GM12878 (cell line): Measurements from ENCODE around the gene LIF. TPM values are rescaled to one million over a fixed set of nuclear protein-coding genes. Genes with fewer than 3 reads are reported as not detected.

Source experiments
- ATAC-seq: fragments of 200-7000 bp; cut with Tn5 transposase; 3 replicates; pipeline ENCODE4 v1.9.1; 2020; ENCODE audit warnings: mild to moderate bottlenecking, moderate library complexity
- BruUV-seq: library from RNA; stranded (reverse); fragments of 400-500 nt; replicated peaks from 2 replicates; lab custom pipeline; 2021; lab: Mats Ljungman, UMichigan
- CTCF ChIA-PET: fragments of 300-600 bp; sonication (Branson Sonifier 250); formaldehyde crosslinking; extraction: SDS; loops from one replicate; lab custom pipeline; 2021; ENCODE audit warnings: inconsistent platforms; lab: Yijun Ruan, JAX
- POLR2A ChIA-PET: fragments of 350-600 bp; formaldehyde crosslinking; extraction: SDS; loops from one replicate; lab custom pipeline; 2021; ENCODE audit warnings: inconsistent platforms; lab: Charles Lee
- RAD21 ChIA-PET: fragments of 300-600 bp; sonication (Branson Sonifier 250); formaldehyde crosslinking; loops from one replicate; lab custom pipeline; 2023; ENCODE audit warnings: antibody characterized with exemption; ENCODE audit not compliant: unreplicated experiment; lab: Charles Lee
- SMC1A ChIA-PET: fragments of 300-600 bp; sonication (Branson Sonifier 250); formaldehyde crosslinking; loops from one replicate; lab custom pipeline; 2023; ENCODE audit not compliant: unreplicated experiment, uncharacterized antibody; lab: Charles Lee
- DNase-seq: peaks from one replicate; pipeline ENCODE4 v3.0.0-alpha.2; 2011; ENCODE audit warnings: low read depth, low spot score
- FAIRE-seq: peaks from 3 replicates; lab custom pipeline; 2011; peaks lifted over from hg19 to GRCh38; lab: Jason Lieb, UNC
- H2AFZ ChIP-seq: 2 replicates; pipeline ENCODE4 v1.6.0; 2011; ENCODE audit warnings: low read depth, low read length, control low read depth; ENCODE audit not compliant: control insufficient read depth
- H3K27ac ChIP-seq: 2 replicates; pipeline ENCODE4 v1.5.1; 2011; ENCODE audit warnings: control low read depth; ENCODE audit not compliant: control insufficient read depth, insufficient read depth
- H3K27me3 ChIP-seq, 2 experiments: replicated peaks in 1 of 2; 2 replicates each; pipeline versions ENCODE4 v1.6.0 to v1.6.1; 2011; ENCODE audit warnings: low read length in 1 of 2; ENCODE audit not compliant: control insufficient read depth in 2 of 2, insufficient read depth in 2 of 2
- H3K36me3 ChIP-seq, 2 experiments: 2 replicates each; pipeline ENCODE4 v1.5.1; 2011; ENCODE audit warnings: low read length in 1 of 2; ENCODE audit not compliant: control insufficient read depth in 2 of 2, insufficient read depth in 2 of 2
- H3K4me1 ChIP-seq: 2 replicates; pipeline ENCODE4 v1.6.1; 2011; ENCODE audit warnings: mild to moderate bottlenecking, low read length, moderate library complexity, mixed read lengths; ENCODE audit not compliant: control insufficient read depth, insufficient read depth
- H3K4me2 ChIP-seq: 2 replicates; pipeline ENCODE4 v1.6.0; 2011; ENCODE audit warnings: control low read depth; ENCODE audit not compliant: control insufficient read depth, insufficient read depth
- H3K4me3 ChIP-seq: fragments of 200-600 bp; sonication (generic); 2 replicates; pipeline ENCODE4 v1.5.1; 2016
- H3K79me2 ChIP-seq: 2 replicates; pipeline ENCODE4 v1.6.0; 2011; ENCODE audit warnings: low read length; ENCODE audit not compliant: control insufficient read depth, insufficient read depth
- H3K9ac ChIP-seq: 2 replicates; pipeline ENCODE4 v1.8.0; 2011; ENCODE audit warnings: low read length, control low read depth, mixed read lengths; ENCODE audit not compliant: control insufficient read depth, insufficient read depth
- H3K9me3 ChIP-seq: replicated peaks from 3 replicates; pipeline ENCODE4 v1.5.1; 2011; ENCODE audit warnings: mild to moderate bottlenecking, low read length; ENCODE audit not compliant: control insufficient read depth, insufficient read depth
- H4K20me1 ChIP-seq: 2 replicates; pipeline ENCODE4 v1.6.0; 2011; ENCODE audit not compliant: control insufficient read depth, insufficient read depth
- CBX5 ChIP-seq: sonication (generic); IDR thresholded peaks from 2 replicates; pipeline ENCODE4 v1.6.1; 2016; ENCODE audit warnings: low read depth, moderate library complexity, mild to moderate bottlenecking, inconsistent platforms
- CEBPB ChIP-seq, 2 experiments: fragments of 150-350 bp in 1 of 2; IDR thresholded peaks; 2 replicates each; pipeline ENCODE4 v1.6.1; 2012 to 2014; ENCODE audit warnings: low read depth in 2 of 2, low read length in 2 of 2, borderline replicate concordance in 1 of 2, inconsistent platforms in 1 of 2
- CHD2 ChIP-seq: IDR thresholded peaks from 2 replicates; pipeline ENCODE4 v1.6.1; 2011; ENCODE audit warnings: low read depth, low read length, improper control_type of control experiment, borderline replicate concordance
- CREB1 ChIP-seq: IDR thresholded peaks from 2 replicates; pipeline ENCODE4 v1.6.1; 2012; ENCODE audit warnings: low read depth, mild to moderate bottlenecking, inconsistent platforms
- E2F8 ChIP-seq: fragments of 450-650 bp; IDR thresholded peaks from 2 replicates; pipeline ENCODE4 v1.6.1; 2018; ENCODE audit warnings: mild to moderate bottlenecking, low read depth, moderate library complexity; ENCODE audit not compliant: partially characterized antibody
- ESRRA ChIP-seq: IDR thresholded peaks from 2 replicates; pipeline ENCODE4 v1.6.1; 2012; ENCODE audit warnings: mild to moderate bottlenecking, low read length, improper control_type of control experiment
- JUND ChIP-seq: IDR thresholded peaks from 2 replicates; pipeline ENCODE4 v1.6.1; 2012; ENCODE audit warnings: low read depth, mild to moderate bottlenecking, low read length, improper control_type of control experiment, moderate library complexity
- NKRF ChIP-seq: fragments of 450-650 bp; conservative IDR thresholded peaks from 2 replicates; pipeline ENCODE4 v1.6.1; 2017; ENCODE audit warnings: mild to moderate bottlenecking, moderate library complexity
- NR2C2 ChIP-seq: IDR thresholded peaks from 2 replicates; pipeline ENCODE4 v1.6.1; 2011; ENCODE audit warnings: borderline replicate concordance, low read depth; ENCODE audit not compliant: control insufficient read depth, insufficient read length
- RAD51 ChIP-seq: fragments of 450-650 bp; IDR thresholded peaks from 2 replicates; pipeline ENCODE4 v1.6.1; 2016; ENCODE audit warnings: moderate library complexity, mild to moderate bottlenecking, inconsistent platforms
- RFX5 ChIP-seq: IDR thresholded peaks from 2 replicates; pipeline ENCODE4 v1.6.1; 2011; ENCODE audit warnings: low read depth, low read length, improper control_type of control experiment
- SIX5 ChIP-seq: IDR thresholded peaks from 2 replicates; pipeline ENCODE4 v1.6.1; 2011; ENCODE audit warnings: mild to moderate bottlenecking, low read depth, low read length, moderate library complexity; ENCODE audit not compliant: severe bottlenecking
- TARDBP ChIP-seq: IDR thresholded peaks from 2 replicates; pipeline ENCODE4 v1.6.1; 2016; ENCODE audit warnings: borderline replicate concordance
- ZNF592 ChIP-seq: fragments of 450-650 bp; IDR thresholded peaks from 2 replicates; pipeline ENCODE4 v1.6.1; 2017; ENCODE audit warnings: mild to moderate bottlenecking, moderate library complexity
- WGBS: methylation state at CpG from one replicate; pipeline ENCODE4 v1.1.6; 2016; ENCODE audit warnings: low lambda C conversion rate; ENCODE audit not compliant: insufficient replicate concordance, insufficient coverage; ENCODE audit errors: missing lambda C conversion rate; 5-methylcytosine and 5-hydroxymethylcytosine counted together
- in situ Hi-C: fragments of 300-500 bp; cut with MboI; formaldehyde crosslinking; loops from 9 replicates; pipeline ENCODE4 v1.14.3; 2018; ENCODE audit warnings: mixed read lengths
- intact Hi-C: fragments of 100-400 bp; cut with micrococcal nuclease; formaldehyde crosslinking; loops from one replicate; pipeline ENCODE4 v1.14.2; 2022; ENCODE audit not compliant: unreplicated experiment
- polyA plus RNA-seq, 11 experiments: library from polyadenylated mRNA; depleted of rRNA in 4 of 11; unstranded in 6 of 11; stranded (reverse) in 5 of 11; fragments of >200 nt; fragmentation: Nextera tagmentation in 4 of 11; fragmentation: Illumina TruSeq in 1 of 11; extraction: Ambion mirVana in 4 of 11; extraction: Trizol in 1 of 11; gene quantifications; 1 replicate in 1 of 11; 2 replicates in 10 of 11; pipeline versions ENCODE4 v1.2.1 to v1.2.3, GENCODE V29; 2011 to 2016; ENCODE audit warnings: inconsistent platforms in 2 of 11, missing spikeins in 2 of 11, low read depth in 1 of 11
- total RNA-seq, 4 experiments: library from RNA; depleted of rRNA in 3 of 4; stranded (reverse); fragments of >200 nt in 3 of 4; fragmentation: Illumina TruSeq in 1 of 4; extraction: Trizol in 1 of 4; gene quantifications; 2 replicates each; pipeline versions ENCODE4 v1.2.1 to v1.2.3, GENCODE V29; 2013 to 2021

The LIF gene
- total and polyA plus RNA-seq, 10 of the 15 experiments (the other 5 are each of a cell fraction or from before 2014, with no cell fraction given) = 0.05 to 3.4 (median 0.97) TPM

- ChIA-PET POLR2A (interaction anchor here (0.6 kb wide), 1 partner anchor 61 kb away, joined by 3 read pairs; no protein-coding TSS in a partner anchor), RAD21 (no interaction called here), SMC1A (interaction anchor here (0.9 to 1.7 kb wide), 3 partner anchors 8 to 111 kb away, joined by 3 to 6 read pairs (median 3); no protein-coding TSS in a partner anchor), CTCF (no interaction called here)
- no peak for FAIRE-seq
- 3% methylated on average over 4 of the region's 4 CpGs for WGBS
- BruUV-seq = no TSS peak
- Histone ChIP-seq H4K20me1 (no peaks in the 10 kb centered on the region), H3K9ac (no peak overlapping the region), H3K9me3 (no peaks in the 10 kb centered on the region), H3K4me1 (peaks cover 16% of the 10 kb centered on the region), H3K4me3 (no peak overlapping the region), H3K36me3 (no peaks in the 10 kb centered on the region), H3K27me3 (no peaks in the 10 kb centered on the region), H3K79me2 (no peaks in the 10 kb centered on the region), H3K4me2 (no peak overlapping the region), H3K27ac (no peak overlapping the region), H2AFZ (no peak overlapping the region)
- TF ChIP-seq CEBPB (IDR thresholded peaks at IDR 0.05; ENCODE audit: borderline replicate concordance in 1 of 2, low read depth in 2 of 2, low read length in 2 of 2) = no peak
- TF ChIP-seq CHD2 = no peak
- no peak for TF ChIP-seq RFX5
- no peak for TF ChIP-seq SIX5
- TF ChIP-seq TARDBP = no peak
- TF ChIP-seq JUND = no peak
- TF ChIP-seq RAD51 = no peak
- TF ChIP-seq E2F8 = no peak
- no peak for TF ChIP-seq CBX5
- TF ChIP-seq NKRF = no peak
- no peak for TF ChIP-seq CREB1
- TF ChIP-seq ESRRA = no peak
- no peak for TF ChIP-seq NR2C2
- TF ChIP-seq ZNF592 = no peak
- intact Hi-C loops = no loop called here
- no peak for ATAC-seq
- no peak for DNase-seq
- in situ Hi-C loops = no loop called here
Measured at GRCh38 chr22:30198921-30199320, 47.6 kb downstream of the LIF start.
